RWPE2 (cell line): ENCODE measurements around the gene CASP2.

Experiments
- ATAC-seq: fragments of 200-7000 bp; cut with Tn5 transposase; 3 replicates; pipeline ENCODE4 v1.9.1; 2021; ENCODE audit warnings: low read depth
- DNase-seq: peaks from one replicate; pipeline ENCODE4 v3.0.0-alpha.2; 2020; ENCODE audit warnings: low spot score
- H3K27ac ChIP-seq: fragments of 450-650 bp; 2 replicates; pipeline ENCODE4 v1.5.1; 2017; ENCODE audit warnings: mild to moderate bottlenecking; ENCODE audit not compliant: poor library complexity, severe bottlenecking
- H3K27me3 ChIP-seq: fragments of 250-450 bp; sonication (Bioruptor Pico); 2 replicates; pipeline ENCODE4 v1.5.1; 2021; ENCODE audit warnings: mild to moderate bottlenecking, moderate library complexity; ENCODE audit not compliant: insufficient read depth, poor library complexity, severe bottlenecking
- H3K36me3 ChIP-seq: fragments of 250-450 bp; sonication (Bioruptor Pico); 2 replicates; pipeline ENCODE4 v1.5.1; 2020; ENCODE audit warnings: low read depth, mild to moderate bottlenecking, moderate library complexity
- H3K4me1 ChIP-seq: fragments of 250-450 bp; sonication (Bioruptor Pico); 2 replicates; pipeline ENCODE4 v1.5.1; 2021; ENCODE audit warnings: mild to moderate bottlenecking, moderate library complexity; ENCODE audit not compliant: insufficient read depth, poor library complexity, severe bottlenecking
- H3K4me3 ChIP-seq: fragments of 250-450 bp; sonication (Bioruptor Pico); 2 replicates; pipeline ENCODE4 v1.5.1; 2021; ENCODE audit warnings: mild to moderate bottlenecking, moderate library complexity; ENCODE audit not compliant: severe bottlenecking
- H3K9me3 ChIP-seq: fragments of 250-450 bp; sonication (Bioruptor Pico); 2 replicates; pipeline ENCODE4 v1.5.1; 2021; ENCODE audit warnings: mild to moderate bottlenecking, moderate library complexity; ENCODE audit not compliant: severe bottlenecking
- CTCF ChIP-seq: fragments of 450-650 bp; IDR thresholded peaks from one replicate; pipeline ENCODE4 v1.5.1; 2017; ENCODE audit warnings: mild to moderate bottlenecking, moderate library complexity; ENCODE audit not compliant: poor library complexity, severe bottlenecking

Gene CASP2

GRCh38 chr7:143256325-143256724, 31.8 kb upstream of the CASP2 start:
- Histone ChIP-seq H3K4me3 (no peak overlapping the region), H3K27me3 (no peaks in the 10 kb centered on the region), H3K27ac (no peak overlapping the region), H3K4me1 (peaks cover 11% of the 10 kb centered on the region), H3K36me3 (no peaks in the 10 kb centered on the region), H3K9me3 (peaks cover 2% of the 10 kb centered on the region)
- DNase-seq (no peak), ATAC-seq (no peak)
- TF ChIP-seq CTCF: no peak

GRCh38 chr7:143256932-143257331, 31.2 kb upstream of the CASP2 start:
- no peaks in the 10 kb centered on the region for H3K27me3 ChIP-seq

GRCh38 chr7:143257501-143257900, 30.6 kb upstream of the CASP2 start:
- peak; percentile 8 for TF ChIP-seq CTCF
- Histone ChIP-seq H3K36me3 (no peaks in the 10 kb centered on the region), H3K27ac (no peak overlapping the region), H3K27me3 (no peaks in the 10 kb centered on the region), H3K4me1 (peaks cover 11% of the 10 kb centered on the region), H3K4me3 (no peak overlapping the region), H3K9me3 (peaks cover 2% of the 10 kb centered on the region)
- no peak for DNase-seq
- ATAC-seq: peak; percentile 41; the same call in 1 of the 3 replicates

More at GRCh38 chr7:143256932-143257331, 31.2 kb upstream of the CASP2 start:
- no peak overlapping the region for H3K27ac ChIP-seq
- H3K4me3 ChIP-seq: no peak overlapping the region
- no peaks in the 10 kb centered on the region for H3K36me3 ChIP-seq
- TF ChIP-seq CTCF: no peak
- ATAC-seq (no peak), DNase-seq (no peak)
- H3K9me3 ChIP-seq: peaks cover 2% of the 10 kb centered on the region
- peaks cover 11% of the 10 kb centered on the region for H3K4me1 ChIP-seq

- Histone ChIP-seq H3K9me3 (peaks cover 2% of the 10 kb centered on the region), H3K36me3 (no peaks in the 10 kb centered on the region), H3K27me3 (no peaks in the 10 kb centered on the region), H3K4me1 (peaks cover 11% of the 10 kb centered on the region), H3K27ac (no peak overlapping the region), H3K4me3 (no peak overlapping the region)
- no peak for TF ChIP-seq CTCF
- ATAC-seq (no peak), DNase-seq (no peak)
These were observed 29.3 kb upstream of the CASP2 start for GRCh38 chr7:143258831-143259230.

GRCh38 chr7:143259765-143260164, 28.4 kb upstream of the CASP2 start:
- no peaks in the 10 kb centered on the region for H3K36me3 ChIP-seq
- no peak for TF ChIP-seq CTCF
- H3K4me3 ChIP-seq: no peak overlapping the region
- ATAC-seq: peak; percentile 62
- H3K27ac ChIP-seq: no peak overlapping the region
- no peaks in the 10 kb centered on the region for H3K9me3 ChIP-seq
- H3K4me1 ChIP-seq: peaks cover 11% of the 10 kb centered on the region
- no peak for DNase-seq
- no peaks in the 10 kb centered on the region for H3K27me3 ChIP-seq
